CD14-positive monocyte (primary cell): ENCODE data around the gene THUMPD2. TPM values are rescaled to one million over a fixed set of nuclear protein-coding genes. Genes with fewer than 3 reads are reported as not detected.
"Not testable (repeated sequence)": the region's sequence is repeated elsewhere in the genome, so short reads cannot be mapped to it uniquely, and the experiment has no call there.

Experiments
- DNase-seq, 3 donors: peaks; one replicate each; pipeline ENCODE4 v3.0.0-alpha.2; 2011 to 2022
- H2AFZ ChIP-seq: 2 replicates; pipeline ENCODE4 v1.6.0; 2012; ENCODE audit warnings: mild to moderate bottlenecking, low read depth, low read length, inconsistent platforms; ENCODE audit not compliant: insufficient read depth, poor library complexity, severe bottlenecking
- H3K27ac ChIP-seq, 2 donors: 1 replicate in 1 of 2; 2 replicates in 1 of 2; pipeline ENCODE4 v1.5.1; 2012 to 2013; ENCODE audit warnings: low read length in 2 of 2, control low read depth in 1 of 2, inconsistent platforms in 1 of 2, low read depth in 1 of 2, mild to moderate bottlenecking in 1 of 2
- H3K27me3 ChIP-seq, 2 donors: one replicate each; pipeline versions ENCODE4 v1.6.0 to v1.6.1; 2011 to 2013; ENCODE audit warnings: low read length in 2 of 2; ENCODE audit not compliant: control insufficient read depth in 2 of 2, insufficient read depth in 2 of 2
- H3K36me3 ChIP-seq, 2 donors: replicated peaks in 1 of 2; 1 replicate in 1 of 2; 2 replicates in 1 of 2; pipeline versions ENCODE4 v1.5.1 to v1.6.1; 2012 to 2013; ENCODE audit warnings: low read length in 2 of 2, control low read depth in 1 of 2, inconsistent platforms in 1 of 2, mild to moderate bottlenecking in 1 of 2; ENCODE audit not compliant: insufficient read depth in 2 of 2, control insufficient read depth in 1 of 2
- H3K4me1 ChIP-seq, 2 donors: 1 replicate in 1 of 2; 2 replicates in 1 of 2; pipeline versions ENCODE4 v1.5.1 to v1.6.1; 2012 to 2013; ENCODE audit warnings: low read length in 2 of 2, control low read depth in 1 of 2, inconsistent platforms in 1 of 2, mild to moderate bottlenecking in 1 of 2, moderate library complexity in 1 of 2; ENCODE audit not compliant: insufficient read depth in 2 of 2, control insufficient read depth in 1 of 2
- H3K4me2 ChIP-seq: replicated peaks from 2 replicates; pipeline ENCODE3; 2012; ENCODE audit warnings: low read length, moderate library complexity, mild to moderate bottlenecking; ENCODE audit not compliant: poor library complexity, severe bottlenecking; ENCODE audit errors: extremely low read depth
- H3K4me3 ChIP-seq, 3 experiments: fragments of 200-600 bp in 1 of 3; sonication (generic) in 1 of 3; replicated peaks in 1 of 3; 1 replicate in 2 of 3; 2 replicates in 1 of 3; pipeline ENCODE4 v1.5.1; 2011 to 2013; ENCODE audit warnings: low read length in 3 of 3, mild to moderate bottlenecking in 3 of 3, control low read depth in 2 of 3, low read depth in 2 of 3, inconsistent platforms in 1 of 3, moderate library complexity in 1 of 3
- H3K79me2 ChIP-seq: 2 replicates; pipeline ENCODE4 v1.6.0; 2012; ENCODE audit warnings: mild to moderate bottlenecking, control low read depth, inconsistent platforms, low read length, moderate library complexity; ENCODE audit not compliant: insufficient read depth
- H3K9ac ChIP-seq: 2 replicates; pipeline ENCODE4 v1.6.0; 2017; ENCODE audit warnings: low read length, mild to moderate bottlenecking; ENCODE audit not compliant: insufficient read depth, poor library complexity, severe bottlenecking
- H3K9me3 ChIP-seq, 2 donors: replicated peaks in 1 of 2; 1 replicate in 1 of 2; 2 replicates in 1 of 2; pipeline versions ENCODE4 v1.5.1 to v1.6.1; 2012 to 2013; ENCODE audit warnings: low read length in 2 of 2, control low read depth in 1 of 2; ENCODE audit not compliant: control insufficient read depth in 1 of 2, insufficient read depth in 1 of 2
- H4K20me1 ChIP-seq: 2 replicates; pipeline ENCODE4 v1.6.0; 2012; ENCODE audit warnings: mild to moderate bottlenecking, low read length, control low read depth, moderate library complexity; ENCODE audit not compliant: insufficient read depth
- H3K27ac Mint-ChIP-seq, 7 donors: one replicate each; pipeline ENCODE4 v1.8.0; 2020; ENCODE audit warnings: mild to moderate bottlenecking in 7 of 7, mixed read lengths in 7 of 7, moderate library complexity in 6 of 7, inconsistent platforms in 2 of 7
- H3K27me3 Mint-ChIP-seq, 3 donors: one replicate each; pipeline ENCODE4 v1.8.0; 2021 to 2022; ENCODE audit warnings: low read depth in 3 of 3, mild to moderate bottlenecking in 3 of 3, mixed read lengths in 3 of 3, moderate library complexity in 3 of 3, inconsistent platforms in 1 of 3
- H3K36me3 Mint-ChIP-seq, 2 donors: one replicate each; pipeline ENCODE4 v1.8.0; 2020; ENCODE audit warnings: mixed read lengths in 2 of 2, inconsistent platforms in 1 of 2, mild to moderate bottlenecking in 1 of 2
- H3K4me1 Mint-ChIP-seq: one replicate; pipeline ENCODE4 v1.8.0; 2020; ENCODE audit warnings: mild to moderate bottlenecking, mixed read lengths
- H3K4me3 Mint-ChIP-seq, 2 donors: one replicate each; pipeline ENCODE4 v1.8.0; 2020; ENCODE audit warnings: mild to moderate bottlenecking in 2 of 2, mixed read lengths in 2 of 2, moderate library complexity in 1 of 2
- H3K9me3 Mint-ChIP-seq, 7 donors: one replicate each; pipeline ENCODE4 v1.8.0; 2020 to 2022; ENCODE audit warnings: mixed read lengths in 7 of 7, mild to moderate bottlenecking in 6 of 7, moderate library complexity in 6 of 7, inconsistent platforms in 2 of 7
- CTCF ChIP-seq: fragments of 200-600 bp; IDR thresholded peaks from one replicate; pipeline ENCODE4 v1.8.0; 2022; ENCODE audit warnings: antibody characterized with exemption, mild to moderate bottlenecking
- WGBS: methylation state at CpG from one replicate; pipeline ENCODE4 v1.1.5; 2013; ENCODE audit warnings: missing lambda C conversion rate; ENCODE audit not compliant: insufficient coverage; 5-methylcytosine and 5-hydroxymethylcytosine counted together
- intact Hi-C, 2 donors: fragments of 100-400 bp; cut with micrococcal nuclease; formaldehyde crosslinking; loops; one replicate each; pipeline versions ENCODE4 v1.15.0 to v1.15.1; 2023
- polyA plus RNA-seq, 3 donors: library from polyadenylated mRNA; depleted of rRNA in 1 of 3; unstranded in 2 of 3; stranded (reverse) in 1 of 3; fragments of 300-500 nt in 2 of 3; fragments of >200 nt in 1 of 3; fragmentation: Illumina TruSeq in 2 of 3; gene quantifications; 1 replicate in 2 of 3; 2 replicates in 1 of 3; pipeline ENCODE4 v1.2.3, GENCODE V29; 2012 to 2021

Gene THUMPD2
- polyA plus RNA-seq, 3 donors: 2.8 to 5.9 (median 4.2) TPM

- H3K4me3 ChIP-seq: no peak overlapping the region
- no peak overlapping the region for H3K27ac Mint-ChIP-seq
- no peaks in the 10 kb centered on the region for H3K79me2 ChIP-seq
- no peaks in the 10 kb centered on the region for H3K4me1 Mint-ChIP-seq
- H2AFZ ChIP-seq: no peak overlapping the region
- 87% methylated on average over 3 of the region's 4 CpGs for WGBS
- H3K36me3 ChIP-seq: no peaks in the 10 kb centered on the region
- DNase-seq: no peak
- H3K9ac ChIP-seq: no peak overlapping the region
- no peaks in the 10 kb centered on the region for H4K20me1 ChIP-seq
- H3K4me3 Mint-ChIP-seq: no peak overlapping the region
- peaks cover 0 to 1% (median 1%) of the 10 kb centered on the region in 3 donors for H3K27me3 Mint-ChIP-seq
- H3K9me3 Mint-ChIP-seq: peaks cover 9 to 31% (median 19%) of the 10 kb centered on the region in 7 donors
- no peak for TF ChIP-seq CTCF
- H3K36me3 Mint-ChIP-seq: no peaks in the 10 kb centered on the region
- H3K27ac ChIP-seq: no peak overlapping the region
- H3K9me3 ChIP-seq: peaks cover 4 to 5% of the 10 kb centered on the region in 2 donors
- H3K4me1 ChIP-seq: no peaks in the 10 kb centered on the region
- no peaks in the 10 kb centered on the region for H3K27me3 ChIP-seq
- no peak overlapping the region for H3K4me2 ChIP-seq
- intact Hi-C loops: no loop called here
Observed at GRCh38 chr2:39800752-39801151, 21.7 kb upstream of the THUMPD2 start.

GRCh38 chr2:39796134-39796533, 17.1 kb upstream of the THUMPD2 start:
- H3K4me3 ChIP-seq: no peak overlapping the region
- no peaks in the 10 kb centered on the region for H3K36me3 Mint-ChIP-seq
- WGBS: 100% methylated on average over 1 of the region's 1 CpG

GRCh38 chr2:39790216-39790818, 11.3 kb upstream of the THUMPD2 start:
- H3K9me3 Mint-ChIP-seq: peaks cover 11 to 24% (median 18%) of the 10 kb centered on the region in 7 donors
- H3K36me3 ChIP-seq, H3K27ac Mint-ChIP-seq, H2AFZ ChIP-seq, H3K79me2 ChIP-seq, H4K20me1 ChIP-seq, H3K27me3 ChIP-seq, H3K4me3 ChIP-seq, H3K27me3 Mint-ChIP-seq, H3K36me3 Mint-ChIP-seq, H3K27ac ChIP-seq, H3K9ac ChIP-seq, H3K4me3 Mint-ChIP-seq, intact Hi-C loops, H3K4me1 Mint-ChIP-seq, H3K4me2 ChIP-seq, DNase-seq: not testable (repeated sequence)
- whole genome bisulfite sequencing: 92% methylated on average over 7 of the region's 12 CpGs
- Histone ChIP-seq H3K9me3 (peaks cover 5 to 13% of the 10 kb centered on the region in 2 donors), H3K4me1 (peaks cover 0 to 10% of the 10 kb centered on the region in 2 donors)

More at GRCh38 chr2:39796134-39796533, 17.1 kb upstream of the THUMPD2 start:
- H3K79me2 ChIP-seq: no peaks in the 10 kb centered on the region
- Mint-ChIP-seq H3K9me3 (peaks cover 5 to 19% (median 11%) of the 10 kb centered on the region in 7 donors), H3K4me1 (no peaks in the 10 kb centered on the region), H3K4me3 (no peak overlapping the region), H3K27ac (no peak overlapping the region), H3K27me3 (peaks cover 0 to 3% (median 0%) of the 10 kb centered on the region in 3 donors)
- intact Hi-C loops: no loop called here
- H4K20me1 ChIP-seq: no peaks in the 10 kb centered on the region
- TF ChIP-seq CTCF: no peak
- H3K9me3 ChIP-seq: peaks cover 0 to 4% of the 10 kb centered on the region in 2 donors
- no peak overlapping the region for H3K4me2 ChIP-seq
- H3K9ac ChIP-seq: no peak overlapping the region
- H3K4me1 ChIP-seq: no peaks in the 10 kb centered on the region
- no peak overlapping the region for H3K27ac ChIP-seq
- H3K36me3 ChIP-seq: no peaks in the 10 kb centered on the region
- H2AFZ ChIP-seq: no peak overlapping the region
- DNase-seq: no peak
- no peaks in the 10 kb centered on the region for H3K27me3 ChIP-seq
